HUES48 (cell line): ENCODE measurements around the gene GDPD1.
"Not testable (repeated sequence)": the region's sequence is repeated elsewhere in the genome, so short reads cannot be mapped to it uniquely, and the experiment has no call there.

ENCODE experiments used
- H3K27ac ChIP-seq: one replicate; pipeline ENCODE4 v1.7.0; 2013; ENCODE audit warnings: low read depth, low read length, inconsistent platforms
- H3K27me3 ChIP-seq: 2 replicates; pipeline ENCODE4 v1.6.1; 2013; ENCODE audit warnings: mild to moderate bottlenecking, low read length; ENCODE audit not compliant: control insufficient read depth, insufficient read depth
- H3K36me3 ChIP-seq: 2 replicates; pipeline ENCODE4 v1.6.1; 2013; ENCODE audit warnings: low read length; ENCODE audit not compliant: control insufficient read depth, insufficient read depth
- H3K4me1 ChIP-seq: 2 replicates; pipeline ENCODE4 v1.6.1; 2013; ENCODE audit warnings: mild to moderate bottlenecking, low read length; ENCODE audit not compliant: control insufficient read depth, insufficient read depth
- H3K4me3 ChIP-seq: 2 replicates; pipeline ENCODE4 v1.5.1; 2013; ENCODE audit warnings: mild to moderate bottlenecking, low read depth, low read length
- H3K9ac ChIP-seq: 2 replicates; pipeline ENCODE4 v1.6.1; 2013; ENCODE audit warnings: mild to moderate bottlenecking, low read depth, low read length, moderate library complexity
- H3K9me3 ChIP-seq: 2 replicates; pipeline ENCODE4 v1.6.1; 2013; ENCODE audit warnings: low read length; ENCODE audit not compliant: control insufficient read depth, insufficient read depth

The GDPD1 gene

GRCh38 chr17:59220328-59221158 is at the start of gene GDPD1:
Gene GDPD1 (plus strand): TSS chr17:59220511. CDS start chr17:59220610, 99 bp downstream.
- Histone ChIP-seq H3K9me3 (no peaks in the 10 kb centered on the region), H3K27ac (peak within 1 kb of the TSS; percentile 83), H3K36me3 (no peaks in the 10 kb centered on the region), H3K4me1 (peaks cover 5% of the 10 kb centered on the region), H3K4me3 (peak within 1 kb of the TSS; percentile 87), H3K27me3 (no peaks in the 10 kb centered on the region), H3K9ac (peak within 1 kb of the TSS; percentile 68)

- H3K27ac ChIP-seq: no peak overlapping the region
- no peak overlapping the region for H3K9ac ChIP-seq
- no peaks in the 10 kb centered on the region for H3K27me3 ChIP-seq
- H3K36me3 ChIP-seq: peaks cover 56% of the 10 kb centered on the region
- no peak overlapping the region for H3K4me3 ChIP-seq
- no peaks in the 10 kb centered on the region for H3K9me3 ChIP-seq
- H3K4me1 ChIP-seq: no peaks in the 10 kb centered on the region
Measured at GRCh38 chr17:59172436-59173004, 47.8 kb upstream of the GDPD1 start.

- Histone ChIP-seq H3K4me3 (no peak overlapping the region), H3K9me3 (no peaks in the 10 kb centered on the region), H3K9ac (no peak overlapping the region), H3K27ac (no peak overlapping the region), H3K36me3 (peaks cover 52% of the 10 kb centered on the region), H3K27me3 (no peaks in the 10 kb centered on the region), H3K4me1 (no peaks in the 10 kb centered on the region)
Measured at GRCh38 chr17:59174671-59175070, 45.6 kb upstream of the GDPD1 start.

- Histone ChIP-seq H3K36me3 (peaks cover 48% of the 10 kb centered on the region), H3K9ac (no peak overlapping the region), H3K4me1 (no peaks in the 10 kb centered on the region), H3K9me3 (no peaks in the 10 kb centered on the region), H3K27ac (no peak overlapping the region), H3K27me3 (no peaks in the 10 kb centered on the region), H3K4me3 (no peak overlapping the region)
Measured at GRCh38 chr17:59175076-59175475, 45.2 kb upstream of the GDPD1 start.

GRCh38 chr17:59178266-59178985 is 41.9 kb upstream of the GDPD1 start:
- Histone ChIP-seq H3K27me3 (no peaks in the 10 kb centered on the region), H3K9me3 (no peaks in the 10 kb centered on the region), H3K4me3 (no peak overlapping the region), H3K9ac (no peak overlapping the region), H3K36me3 (peaks cover 22% of the 10 kb centered on the region), H3K4me1 (no peaks in the 10 kb centered on the region), H3K27ac (no peak overlapping the region)

GRCh38 chr17:59179601-59180000 is 40.7 kb upstream of the GDPD1 start:
- not testable (repeated sequence) for H3K9ac ChIP-seq, H3K27me3 ChIP-seq, H3K4me1 ChIP-seq, H3K9me3 ChIP-seq, H3K27ac ChIP-seq, H3K4me3 ChIP-seq
- H3K36me3 ChIP-seq: peaks cover 13% of the 10 kb centered on the region

GRCh38 chr17:59180626-59181025 is 39.7 kb upstream of the GDPD1 start:
- H3K9ac ChIP-seq: no peak overlapping the region
- no peaks in the 10 kb centered on the region for H3K9me3 ChIP-seq
- no peaks in the 10 kb centered on the region for H3K27me3 ChIP-seq
- peaks cover 19% of the 10 kb centered on the region for H3K36me3 ChIP-seq
- H3K27ac ChIP-seq: no peak overlapping the region
- no peak overlapping the region for H3K4me3 ChIP-seq
- H3K4me1 ChIP-seq: no peaks in the 10 kb centered on the region

- Histone ChIP-seq H3K9ac (no peak overlapping the region), H3K36me3 (peaks cover 27% of the 10 kb centered on the region)
Measured at GRCh38 chr17:59181481-59181880, 38.8 kb upstream of the GDPD1 start.

GRCh38 chr17:59185997-59186396 is 34.3 kb upstream of the GDPD1 start:
- Histone ChIP-seq H3K9ac (no peak overlapping the region), H3K36me3 (peaks cover 52% of the 10 kb centered on the region), H3K9me3 (no peaks in the 10 kb centered on the region), H3K27me3 (no peaks in the 10 kb centered on the region), H3K27ac (no peak overlapping the region), H3K4me1 (no peaks in the 10 kb centered on the region), H3K4me3 (no peak overlapping the region)

More at GRCh38 chr17:59181481-59181880, 38.8 kb upstream of the GDPD1 start:
- Histone ChIP-seq H3K27me3 (no peaks in the 10 kb centered on the region), H3K4me3 (no peak overlapping the region), H3K9me3 (no peaks in the 10 kb centered on the region), H3K4me1 (no peaks in the 10 kb centered on the region), H3K27ac (no peak overlapping the region)

GRCh38 chr17:59186850-59187249 is 33.5 kb upstream of the GDPD1 start:
- no peak overlapping the region for H3K27ac ChIP-seq
- H3K9ac ChIP-seq: no peak overlapping the region
- no peak overlapping the region for H3K4me3 ChIP-seq
- no peaks in the 10 kb centered on the region for H3K4me1 ChIP-seq
- H3K36me3 ChIP-seq: peaks cover 59% of the 10 kb centered on the region
- no peaks in the 10 kb centered on the region for H3K9me3 ChIP-seq
- no peaks in the 10 kb centered on the region for H3K27me3 ChIP-seq

- Histone ChIP-seq H3K9me3 (no peaks in the 10 kb centered on the region), H3K36me3 (peaks cover 77% of the 10 kb centered on the region), H3K27me3 (no peaks in the 10 kb centered on the region), H3K4me3 (no peak overlapping the region), H3K4me1 (no peaks in the 10 kb centered on the region), H3K9ac (no peak overlapping the region), H3K27ac (no peak overlapping the region)
Measured at GRCh38 chr17:59190806-59191205, 29.5 kb upstream of the GDPD1 start.
